GM12873 (cell line): ENCODE data around the gene RADIL.

ENCODE experiments used
- TF ChIP-seq, protein P1 (sequence below): IDR thresholded peaks from 2 replicates; pipeline ENCODE4 v1.5.1; 2012; ENCODE audit warnings: low read depth, mild to moderate bottlenecking, moderate library complexity, low read length, control low read depth; ENCODE audit not compliant: insufficient read depth; ENCODE audit errors: missing control alignments

The RADIL gene

GRCh38 chr7:4845740-4846142 lies 37.8 kb downstream of the RADIL start:
- TF ChIP-seq, protein P1, sequence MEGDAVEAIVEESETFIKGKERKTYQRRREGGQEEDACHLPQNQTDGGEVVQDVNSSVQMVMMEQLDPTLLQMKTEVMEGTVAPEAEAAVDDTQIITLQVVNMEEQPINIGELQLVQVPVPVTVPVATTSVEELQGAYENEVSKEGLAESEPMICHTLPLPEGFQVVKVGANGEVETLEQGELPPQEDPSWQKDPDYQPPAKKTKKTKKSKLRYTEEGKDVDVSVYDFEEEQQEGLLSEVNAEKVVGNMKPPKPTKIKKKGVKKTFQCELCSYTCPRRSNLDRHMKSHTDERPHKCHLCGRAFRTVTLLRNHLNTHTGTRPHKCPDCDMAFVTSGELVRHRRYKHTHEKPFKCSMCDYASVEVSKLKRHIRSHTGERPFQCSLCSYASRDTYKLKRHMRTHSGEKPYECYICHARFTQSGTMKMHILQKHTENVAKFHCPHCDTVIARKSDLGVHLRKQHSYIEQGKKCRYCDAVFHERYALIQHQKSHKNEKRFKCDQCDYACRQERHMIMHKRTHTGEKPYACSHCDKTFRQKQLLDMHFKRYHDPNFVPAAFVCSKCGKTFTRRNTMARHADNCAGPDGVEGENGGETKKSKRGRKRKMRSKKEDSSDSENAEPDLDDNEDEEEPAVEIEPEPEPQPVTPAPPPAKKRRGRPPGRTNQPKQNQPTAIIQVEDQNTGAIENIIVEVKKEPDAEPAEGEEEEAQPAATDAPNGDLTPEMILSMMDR: peak; percentile 27

DNA sequence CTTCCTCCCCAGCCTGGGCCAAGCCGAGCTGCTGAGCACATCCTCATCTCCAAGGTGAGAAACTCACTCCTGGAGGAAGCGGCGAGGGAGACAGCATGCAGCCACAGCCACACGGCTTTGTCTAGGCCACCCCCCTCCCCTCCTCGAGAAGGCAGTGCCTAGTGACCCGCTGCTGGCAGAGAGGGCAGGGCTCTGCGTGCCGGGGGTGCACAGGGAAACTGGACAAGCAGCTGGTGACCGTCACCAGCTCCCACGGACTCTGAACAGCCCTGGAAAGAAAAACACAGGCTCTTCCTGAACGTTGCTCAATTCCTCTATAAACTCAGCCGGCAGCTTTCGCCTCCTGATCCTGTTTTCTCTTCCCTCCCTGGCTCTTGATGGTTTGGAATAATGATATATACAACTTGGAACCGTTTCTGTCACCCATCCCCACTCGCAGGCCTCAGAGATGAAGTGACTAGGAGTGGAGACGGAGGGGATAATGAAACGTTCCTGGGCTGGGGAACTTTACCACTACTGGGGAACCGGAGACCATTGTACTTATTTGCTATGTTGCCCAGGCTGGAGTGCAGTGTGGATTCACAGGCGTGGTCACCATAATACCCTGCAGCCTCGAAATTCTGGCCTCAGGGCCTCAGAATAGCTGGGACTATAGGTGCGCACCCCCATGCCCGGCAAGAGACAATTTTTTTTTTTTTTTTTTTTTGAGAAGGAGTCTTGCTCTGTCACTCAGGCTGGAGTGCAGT lies 41.0 kb downstream of the RADIL start:
- TF ChIP-seq, protein P1: no peak

DNA sequence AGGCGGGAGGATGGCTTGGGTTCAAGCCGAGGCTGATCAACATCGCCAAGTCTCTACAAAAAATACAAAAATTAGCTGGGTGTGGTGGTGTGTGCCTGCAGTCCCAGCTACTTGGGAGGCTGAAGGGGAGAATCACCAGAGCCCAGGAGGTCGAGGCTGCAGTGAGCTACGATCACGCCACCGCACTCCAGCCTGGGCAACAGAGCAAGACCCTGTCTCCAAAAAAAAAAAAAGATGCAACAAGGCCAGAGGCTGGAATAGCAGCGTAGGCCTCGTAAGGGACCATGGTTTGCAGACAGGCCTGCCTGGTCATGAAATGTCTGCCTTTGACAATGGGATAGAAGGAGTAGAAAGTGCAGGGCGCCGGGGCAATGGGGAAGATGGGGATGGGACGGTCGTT lies 41.7 kb downstream of the RADIL start:
- TF ChIP-seq, protein P1: no peak

- TF ChIP-seq, protein P1: no peak
Observed at GRCh38 chr7:4841007-4841784, 42.3 kb downstream of the RADIL start.

- TF ChIP-seq, protein P1: no peak
Observed at GRCh38 chr7:4840079-4840501, 43.4 kb downstream of the RADIL start.

GRCh38 chr7:4838626-4839334 lies 44.7 kb downstream of the RADIL start:
- TF ChIP-seq, protein P1: no peak
